HG03025 (cell line): ENCODE measurements around the gene FHIT.

Experiments used
- ATAC-seq: cut with Tn5 transposase; IDR thresholded peaks from one replicate; pipeline ENCODE4 v1.9.1; 2021; ENCODE audit warnings: mild to moderate bottlenecking, moderate library complexity; ENCODE audit not compliant: unreplicated experiment, low FRiP score

The FHIT gene

DNA sequence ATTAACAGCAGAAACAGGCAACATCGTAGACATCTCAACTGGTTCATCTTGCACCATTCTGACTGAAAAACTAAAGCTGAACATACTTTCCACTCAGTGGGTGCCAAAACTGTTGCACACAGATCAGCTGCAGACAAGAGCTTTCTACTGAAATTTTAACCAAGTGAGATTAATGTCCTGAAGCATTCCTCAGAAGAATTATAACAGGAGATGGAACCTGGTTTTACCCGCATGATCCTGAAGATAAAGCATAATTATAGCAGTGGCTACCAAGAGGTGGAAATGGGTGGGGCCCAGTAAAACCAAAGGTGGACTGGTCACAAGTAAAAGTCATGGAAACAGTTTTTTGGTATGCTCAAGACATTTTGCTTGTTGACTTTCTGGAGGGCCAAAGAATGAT lies 858.8 kb downstream of the FHIT start:
- ATAC-seq, result no peak

DNA sequence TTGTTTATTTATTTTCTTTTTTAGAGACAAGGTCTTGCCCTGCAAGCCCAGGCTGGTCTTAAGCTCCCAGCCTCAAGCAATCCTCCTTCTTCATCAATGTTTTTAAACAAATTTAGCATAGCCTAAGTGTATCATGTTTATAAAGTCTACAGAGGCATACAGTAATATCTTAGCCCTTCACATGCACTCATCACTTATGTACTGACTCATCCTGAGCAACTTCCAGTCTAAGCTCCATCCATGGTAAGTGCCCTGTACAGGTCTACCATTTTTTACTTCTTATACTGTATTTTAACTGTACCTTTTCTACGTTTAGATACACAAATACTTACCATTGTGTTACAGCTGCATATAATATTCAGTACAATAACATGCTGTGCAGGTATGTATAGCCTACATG lies 860.0 kb downstream of the FHIT start:
- no peak for ATAC-seq

DNA sequence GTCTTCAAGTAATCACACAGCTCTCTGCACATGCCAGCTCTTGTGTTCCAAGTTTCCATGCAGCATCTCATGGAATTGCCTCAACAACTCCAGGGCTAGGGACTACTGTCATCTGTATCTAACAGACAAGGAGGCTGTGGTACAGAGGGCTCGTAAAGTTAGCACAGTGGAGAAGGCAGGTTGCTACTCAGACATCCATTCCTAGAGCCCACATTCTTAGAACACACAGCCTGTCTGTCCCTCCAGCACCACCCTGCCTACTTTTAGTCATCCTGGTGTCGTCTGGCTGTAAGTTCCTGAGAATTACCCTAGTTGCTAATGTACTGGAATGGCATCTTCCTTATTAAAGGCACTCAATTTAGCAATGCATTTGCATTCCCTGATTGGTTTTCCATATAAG lies 862.5 kb downstream of the FHIT start:
- ATAC-seq, result no peak

DNA sequence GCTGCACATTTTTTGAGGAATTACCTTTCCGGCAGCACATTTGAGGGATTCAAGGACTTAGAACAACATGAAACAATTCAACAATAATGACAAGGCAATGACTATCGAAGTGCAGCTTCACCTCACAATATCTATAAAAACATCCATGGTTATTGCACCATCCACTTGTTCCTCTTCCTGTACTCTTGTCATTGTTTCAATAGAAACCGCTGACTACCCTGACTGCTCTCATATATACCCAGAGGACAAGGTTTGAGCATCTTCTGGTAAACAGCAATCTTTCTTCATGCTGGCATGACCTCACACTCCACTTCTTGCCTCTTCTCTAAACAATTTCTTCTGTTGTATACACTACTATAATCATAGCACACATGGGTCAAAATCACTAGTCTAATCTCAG lies 864.9 kb downstream of the FHIT start:
- ATAC-seq, result no peak

DNA sequence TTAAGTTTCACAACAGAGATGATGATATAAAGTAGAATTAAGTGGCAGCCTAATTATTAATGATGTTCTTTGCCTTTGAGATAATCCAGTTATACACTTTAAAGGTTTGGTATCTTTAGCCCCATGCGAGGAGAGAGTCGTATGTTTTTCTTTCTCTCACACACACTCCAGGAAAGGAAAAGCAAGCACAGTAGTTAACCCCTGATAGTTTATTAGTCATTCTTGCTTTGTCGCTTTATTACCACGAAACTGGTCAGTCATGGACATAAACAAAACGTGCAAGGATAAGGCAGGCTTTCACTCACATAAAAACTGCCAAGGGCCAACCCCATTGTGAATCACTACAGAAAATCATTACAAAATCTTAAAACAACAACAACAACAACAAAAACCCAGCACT lies 866.9 kb downstream of the FHIT start:
- no peak for ATAC-seq

DNA sequence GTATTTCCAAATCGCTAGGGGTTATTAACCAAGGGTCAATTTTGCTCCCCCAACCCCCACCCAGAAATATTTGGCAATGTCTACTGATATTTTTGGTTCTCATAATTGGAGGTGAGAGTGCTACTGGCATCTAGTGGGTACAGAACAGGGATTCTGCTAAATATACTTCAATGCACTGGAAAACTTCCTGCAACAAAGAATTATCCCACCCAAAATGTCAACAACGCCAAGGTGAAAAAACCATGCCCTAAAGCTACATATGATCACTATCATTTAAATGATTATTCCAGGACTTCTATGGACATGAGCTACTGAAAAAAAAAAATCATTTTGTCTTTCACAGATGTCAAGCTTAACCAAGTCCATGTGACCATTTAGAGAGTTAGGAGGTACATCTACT lies 867.9 kb downstream of the FHIT start:
- ATAC-seq, result no peak

DNA sequence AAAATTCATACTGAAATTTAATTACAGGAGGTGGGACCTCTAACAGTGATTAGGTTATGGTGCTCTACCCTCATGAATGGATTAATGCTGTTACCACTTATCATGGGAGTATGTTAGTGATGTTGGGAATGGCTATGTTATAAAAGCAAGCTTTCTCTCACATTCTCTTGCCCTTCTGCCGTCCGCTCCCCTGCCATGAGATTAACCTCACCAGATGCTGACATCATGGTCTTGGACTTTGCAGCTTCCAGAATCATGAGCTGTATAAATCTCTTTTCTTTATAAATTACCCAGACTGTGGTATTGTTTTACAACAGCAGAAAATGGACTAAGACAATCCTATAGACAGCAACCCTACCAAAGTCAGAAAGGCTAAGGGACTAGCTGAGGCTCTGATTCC lies 884.8 kb downstream of the FHIT start:
- no peak for ATAC-seq

DNA sequence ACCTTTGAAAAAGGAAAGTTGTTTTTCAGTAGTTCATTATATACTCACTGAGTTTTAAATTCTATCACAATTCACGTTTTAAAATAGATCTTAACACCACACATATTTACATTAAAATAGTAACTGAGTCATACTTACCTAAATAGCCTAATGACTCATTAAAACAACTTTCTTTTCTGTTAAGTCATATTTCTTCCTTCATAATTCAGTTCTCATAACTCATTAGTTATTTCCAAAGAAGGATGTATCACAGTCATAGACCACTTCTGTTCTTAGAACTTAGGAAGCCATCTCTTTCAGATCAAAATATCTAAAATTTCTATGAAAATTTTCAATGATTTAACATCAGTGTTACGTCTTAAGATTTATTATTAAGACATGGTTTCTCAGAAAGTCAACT lies 885.9 kb downstream of the FHIT start:
- ATAC-seq, result no peak

DNA sequence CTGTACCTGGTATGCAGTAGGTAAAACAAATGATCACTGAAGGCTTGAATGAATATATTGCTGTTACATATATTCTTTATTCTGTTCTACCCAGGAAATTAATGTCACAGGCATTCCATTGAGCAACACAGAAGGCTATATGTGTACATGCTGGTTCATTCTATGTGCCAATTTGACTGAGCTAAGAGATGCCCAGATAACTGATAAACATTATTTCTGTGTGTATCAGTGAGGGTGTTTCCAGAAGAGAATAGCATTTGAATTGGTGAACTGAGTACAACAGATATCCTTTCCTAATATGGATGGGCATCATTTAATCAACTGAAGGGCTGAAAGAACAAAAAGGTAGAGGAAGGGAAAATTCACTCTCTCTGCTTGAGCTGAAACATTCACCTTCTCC lies 886.8 kb downstream of the FHIT start:
- ATAC-seq, result no peak

DNA sequence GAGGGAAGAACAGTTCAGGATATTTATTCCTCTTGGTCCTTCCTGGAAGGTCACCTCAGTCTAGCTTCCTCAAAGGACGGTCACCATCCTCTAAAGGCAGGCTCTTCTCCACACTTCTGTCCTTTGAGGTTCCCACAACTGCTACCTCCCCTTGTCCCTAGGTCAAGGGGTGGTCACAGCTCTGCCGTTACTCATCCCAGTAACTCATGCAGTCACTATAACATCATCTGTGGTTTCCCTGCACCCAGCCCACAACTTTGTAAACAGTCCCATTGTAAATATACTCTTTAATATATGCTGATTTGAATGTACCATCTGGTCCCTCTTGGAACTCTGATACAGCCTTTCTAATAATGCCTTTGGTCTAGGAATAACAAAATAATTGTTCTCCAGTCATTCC lies 887.4 kb downstream of the FHIT start:
- ATAC-seq, result no peak

DNA sequence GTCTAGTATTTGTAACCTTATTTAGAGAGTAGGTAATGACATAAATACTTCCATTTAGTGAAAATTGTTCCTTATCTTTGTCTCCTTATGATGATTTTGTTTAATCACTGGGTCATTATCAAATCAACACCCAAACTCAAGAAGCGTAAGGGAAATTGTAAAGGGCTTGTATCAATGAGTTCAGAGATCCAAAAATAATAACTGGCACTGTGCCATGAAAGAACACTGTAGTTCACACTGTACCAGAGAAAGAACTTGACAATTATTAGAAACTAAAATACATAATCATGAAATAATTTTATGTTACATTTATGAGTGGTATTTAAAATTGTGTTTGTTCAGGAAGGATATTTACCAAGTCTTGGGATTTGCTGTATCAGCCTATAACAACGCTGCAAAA lies 895.4 kb downstream of the FHIT start:
- ATAC-seq, result no peak

DNA sequence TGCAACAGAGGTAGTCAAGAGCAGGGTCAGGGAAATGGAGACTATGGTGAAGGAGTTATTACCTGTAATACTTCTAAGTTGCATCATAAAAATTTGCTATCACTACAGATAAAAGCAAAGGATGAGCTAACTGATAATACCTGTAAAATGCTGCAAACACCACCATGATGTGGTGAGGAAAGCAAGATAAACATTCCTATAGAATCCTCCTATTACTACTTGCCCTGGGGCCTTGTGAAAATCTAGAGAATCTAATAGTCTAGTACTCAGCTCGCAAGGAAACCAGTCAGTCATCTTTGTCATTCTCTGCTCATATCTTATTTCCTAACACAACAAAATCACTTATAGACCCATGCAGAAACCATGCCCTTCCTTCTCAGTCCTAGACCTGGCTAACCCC lies 899.8 kb downstream of the FHIT start:
- ATAC-seq, result no peak

DNA sequence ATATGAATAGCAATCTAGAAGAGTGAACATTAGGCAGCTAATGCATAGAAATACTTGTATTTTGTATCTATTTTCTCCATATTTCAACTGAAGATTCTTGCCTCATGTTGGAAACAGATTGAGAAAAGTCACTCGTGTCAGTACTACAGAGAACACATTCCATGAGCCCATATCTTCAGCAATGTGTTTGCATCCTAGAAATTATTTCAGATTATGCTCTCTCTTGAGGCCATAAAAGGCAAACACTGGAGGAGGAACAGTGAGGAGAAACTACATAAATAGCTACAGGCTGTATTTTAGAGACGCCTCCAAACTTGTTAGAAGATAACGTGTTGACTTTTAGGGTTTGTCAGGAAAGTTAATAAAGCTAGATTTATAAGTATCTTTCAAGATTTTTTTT lies 906.9 kb downstream of the FHIT start:
- ATAC-seq, result no peak

DNA sequence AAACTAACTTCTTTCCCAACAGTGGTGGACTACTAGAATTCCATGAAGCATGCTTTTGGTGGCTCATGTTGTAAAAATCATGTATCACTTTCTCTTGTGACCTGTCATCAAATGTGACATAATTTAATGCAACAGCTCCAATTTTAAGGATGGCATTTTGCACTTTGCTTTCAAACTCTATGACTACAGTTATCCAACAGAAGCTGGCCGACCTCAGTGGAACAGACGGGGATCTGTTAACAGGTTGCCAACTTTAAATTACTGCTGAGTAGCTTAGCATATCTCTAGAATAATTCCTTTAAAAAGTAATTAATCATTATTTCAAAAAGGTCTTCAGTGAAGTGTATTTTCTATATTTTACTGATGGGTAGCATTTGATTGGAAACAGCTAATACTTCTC lies 907.4 kb downstream of the FHIT start:
- ATAC-seq, result no peak

DNA sequence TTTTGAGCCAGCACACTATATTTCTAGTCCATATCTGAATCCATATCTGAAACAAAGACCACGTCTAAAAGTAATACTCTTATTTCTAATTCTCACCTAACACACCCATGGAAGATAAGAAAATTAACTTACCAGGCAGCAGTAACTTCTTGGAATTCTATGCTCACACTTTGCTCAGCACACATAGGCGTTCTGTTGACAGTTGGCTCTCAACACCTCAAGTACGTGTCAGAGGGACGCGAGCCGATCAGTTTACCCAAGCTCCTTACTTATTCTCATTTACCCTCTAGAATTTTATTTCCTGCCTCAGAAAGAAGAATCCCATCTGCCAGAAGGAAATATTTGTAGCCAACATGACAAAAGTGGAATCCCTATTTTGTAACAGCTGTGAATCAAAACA lies 911.9 kb downstream of the FHIT start:
- ATAC-seq, result no peak

DNA sequence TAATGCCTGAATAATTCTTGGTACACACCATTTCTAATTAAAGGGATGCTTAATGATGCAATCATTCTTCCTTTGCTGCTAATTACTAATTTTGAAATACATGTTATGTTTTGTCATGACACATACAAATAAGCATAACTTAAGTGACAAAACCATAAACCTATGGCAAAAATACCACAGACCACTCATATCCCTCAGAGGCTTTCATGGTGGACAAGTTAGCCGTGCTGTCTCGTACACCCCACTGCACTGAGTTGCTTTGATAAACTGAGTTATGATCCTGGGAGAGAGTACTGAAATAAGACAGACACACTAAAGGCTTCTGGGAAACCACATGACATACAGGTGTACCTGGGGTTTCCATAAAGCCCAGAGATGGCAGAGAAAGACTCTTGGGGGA lies 913.8 kb downstream of the FHIT start:
- ATAC-seq, result no peak

DNA sequence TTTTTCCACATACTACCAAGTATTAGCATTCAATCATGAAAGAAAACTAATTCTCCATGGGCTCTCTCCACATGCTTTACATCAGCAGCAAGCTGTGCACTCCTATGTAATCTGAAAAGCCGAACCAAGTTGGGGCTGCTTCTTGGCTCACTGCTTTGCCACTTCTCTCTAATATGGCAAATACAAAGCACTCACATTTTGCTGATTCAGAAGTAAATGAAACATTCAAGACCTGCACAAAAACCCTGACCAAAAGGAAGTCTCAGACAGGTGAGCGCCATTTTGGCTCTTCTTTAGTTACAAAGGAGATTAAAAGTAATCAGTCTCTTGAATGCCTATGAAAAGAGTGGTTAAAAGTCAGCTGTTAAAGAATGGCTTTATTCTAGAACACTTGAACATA lies 915.2 kb downstream of the FHIT start:
- no peak for ATAC-seq

DNA sequence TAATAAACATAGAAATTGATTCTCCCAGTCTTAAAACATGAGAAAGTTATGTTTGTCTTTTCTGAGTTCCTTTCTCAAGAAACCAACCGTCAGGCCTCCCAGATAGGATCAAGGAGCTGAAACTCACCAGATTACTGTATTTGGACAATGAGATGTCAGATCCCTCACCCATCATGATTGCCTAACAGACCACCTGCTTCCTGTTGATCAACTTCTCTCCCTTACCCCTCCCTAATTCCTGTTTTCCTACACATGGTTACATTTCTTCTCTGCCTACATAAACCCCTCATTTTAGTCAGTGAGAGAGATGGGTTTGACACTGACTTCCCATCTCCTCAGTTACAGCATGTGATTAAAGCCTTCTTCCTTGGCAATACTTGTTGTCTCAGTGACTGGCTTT lies 917.5 kb downstream of the FHIT start:
- ATAC-seq, result no peak

DNA sequence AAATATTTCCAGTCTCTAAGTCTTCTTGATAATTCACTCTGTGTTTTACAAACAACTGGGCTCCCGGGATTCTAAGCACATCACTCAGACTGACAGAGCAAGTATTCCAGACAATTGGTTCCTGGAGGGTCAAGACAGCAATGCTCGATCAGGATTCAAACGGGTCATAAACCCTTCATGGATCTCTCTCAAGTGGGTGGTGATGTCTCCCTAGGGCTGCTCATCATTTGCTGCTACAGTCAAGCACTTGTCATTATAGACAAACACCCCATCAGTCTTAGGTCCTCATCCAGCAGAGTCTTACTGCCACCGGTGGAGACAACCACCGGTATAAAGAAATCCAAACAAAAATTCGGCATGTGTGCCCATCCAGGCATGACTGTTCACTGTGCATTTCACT lies 921.1 kb downstream of the FHIT start:
- ATAC-seq, result no peak

DNA sequence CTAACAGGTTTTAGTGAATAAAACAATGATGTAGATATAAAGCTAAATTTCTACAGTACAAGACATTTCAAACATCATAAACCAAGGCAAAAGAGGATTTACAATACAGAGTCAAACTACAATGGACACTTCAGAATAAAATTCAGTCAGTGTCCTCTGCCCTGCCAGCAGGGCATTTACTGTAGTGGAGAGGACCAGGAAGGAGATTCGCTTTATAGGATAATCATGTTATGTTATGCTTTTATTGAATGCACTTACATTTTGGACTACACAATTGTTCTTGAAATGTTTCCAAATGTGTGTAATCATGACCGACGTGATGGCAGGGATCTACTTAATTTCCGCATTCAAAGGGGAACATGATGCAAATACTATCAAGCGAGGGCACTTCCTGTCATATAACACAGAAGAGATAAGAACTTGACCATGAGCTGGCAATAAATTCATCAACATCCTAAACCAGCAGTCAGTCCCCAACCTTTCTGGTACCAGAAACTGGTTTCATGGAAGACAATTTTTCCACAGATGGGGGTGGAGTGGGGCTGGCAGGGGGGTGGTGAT lies 925.6 kb downstream of the FHIT start:
- no peak for ATAC-seq

DNA sequence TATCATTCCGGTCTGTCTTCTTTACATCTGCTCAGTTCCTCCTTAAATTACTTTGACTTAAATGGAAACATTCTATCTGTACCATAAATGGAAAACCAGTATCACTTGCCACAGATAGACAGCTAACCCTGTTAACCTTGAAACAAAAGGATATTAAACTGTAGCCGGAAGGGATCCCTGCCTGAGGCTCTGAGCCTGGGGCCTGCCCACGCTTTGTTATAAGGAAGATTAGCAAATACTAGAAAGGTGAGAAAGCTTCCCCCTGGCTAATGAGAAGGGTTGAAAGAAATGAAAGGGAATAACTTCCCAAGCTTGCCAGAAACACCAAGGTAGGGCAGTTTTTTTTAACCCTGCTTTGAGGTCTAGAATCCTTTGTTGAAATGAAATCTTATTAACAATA lies 927.6 kb downstream of the FHIT start:
- ATAC-seq, result no peak

DNA sequence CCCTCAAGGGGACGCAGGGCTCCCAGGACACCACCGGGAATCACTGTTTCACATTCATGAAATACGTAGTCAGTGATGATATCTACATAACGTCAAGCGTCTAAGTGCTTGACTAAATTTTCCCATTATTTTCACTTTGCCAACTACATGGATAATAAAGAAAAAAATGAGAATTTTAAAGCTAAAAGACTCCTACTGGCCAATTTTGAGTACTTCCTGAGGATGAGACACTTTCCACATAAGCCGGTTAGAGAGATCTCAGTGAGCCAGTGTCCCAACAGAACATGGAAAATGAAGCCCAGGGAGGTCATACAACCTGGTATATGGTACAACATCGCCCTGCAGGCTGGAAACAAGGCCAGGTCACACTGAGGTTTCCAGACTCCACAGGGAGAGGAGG lies 928.1 kb downstream of the FHIT start:
- no peak for ATAC-seq

DNA sequence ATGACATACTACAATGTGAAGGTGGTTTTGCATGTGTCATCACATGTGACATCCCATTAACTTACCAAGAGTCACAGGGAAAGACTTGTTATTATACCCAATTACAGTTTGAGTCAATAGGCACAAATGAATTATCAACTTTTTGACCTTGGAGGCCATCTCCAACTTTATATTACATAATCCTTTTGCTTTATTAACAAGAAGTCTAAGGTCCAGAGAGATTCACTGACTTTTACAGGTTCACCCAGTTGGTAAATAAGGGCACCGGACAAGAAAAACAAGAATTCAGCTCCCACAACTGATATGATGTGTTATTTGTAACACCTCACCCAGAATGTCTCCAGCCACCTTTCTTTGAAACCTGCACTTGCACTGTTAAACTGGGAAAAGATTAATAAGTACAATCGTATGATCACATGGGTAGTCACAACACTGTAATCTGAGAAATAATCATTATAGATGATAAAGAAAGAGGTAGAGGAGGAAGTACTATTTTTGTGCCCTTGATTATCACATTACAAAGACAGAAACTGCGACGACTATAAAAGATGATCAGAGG lies 928.9 kb downstream of the FHIT start:
- no peak for ATAC-seq
